Measurements from ENCODE around the gene IL2RA. TPM values are rescaled to one million over a fixed set of nuclear protein-coding genes. Genes with fewer than 3 reads are reported as not detected.
"Not testable (repeated sequence)": the region's sequence is repeated elsewhere in the genome, so short reads cannot be mapped to it uniquely, and the experiment has no call there.

Gene IL2RA
- total and polyA plus RNA-seq, 12 donors, result 0.14 to 57.9 (median 3.1) TPM; not detected in 1

DNA sequence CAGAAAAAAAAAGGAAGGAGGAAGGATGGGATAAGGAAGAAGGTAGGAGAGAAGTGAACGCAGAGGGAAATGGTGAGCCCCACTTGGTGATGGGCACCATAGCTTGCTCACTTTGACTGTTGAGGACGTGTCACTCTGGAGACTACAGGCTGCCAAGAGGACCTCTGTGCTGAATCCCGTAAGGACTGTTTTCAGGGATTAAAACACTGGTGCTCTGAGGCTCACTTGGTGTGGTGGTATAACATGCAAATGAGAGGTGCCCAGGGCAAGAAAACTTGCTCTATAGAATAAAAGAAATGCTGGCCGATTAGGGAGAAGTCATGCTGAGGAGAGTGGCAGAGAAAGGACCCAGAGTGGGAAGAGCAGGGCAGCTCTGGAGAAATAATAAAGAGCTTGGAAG lies 5.3 kb upstream of the IL2RA start:
- Histone ChIP-seq H3K27ac (no peak overlapping the region), H3K27me3 (no peaks in the 10 kb centered on the region), H3K36me3 (replicated peaks in 1 of 2) (no peaks in the 10 kb centered on the region), H3K4me1 (replicated peaks in 1 of 2) (peaks cover 0 to 16% of the 10 kb centered on the region in 2 donors), H3K9me3 (replicated peaks in 1 of 3) (no peaks in the 10 kb centered on the region), H3K4me3 (no peak overlapping the region)
- WGBS, 4 donors, result 61 to 74% (median 62%) methylated on average over 4 of the region's 4 CpGs
- no peak for TF ChIP-seq POLR2A (IDR thresholded peaks at IDR 0.05)
- TF ChIP-seq, protein P1, sequence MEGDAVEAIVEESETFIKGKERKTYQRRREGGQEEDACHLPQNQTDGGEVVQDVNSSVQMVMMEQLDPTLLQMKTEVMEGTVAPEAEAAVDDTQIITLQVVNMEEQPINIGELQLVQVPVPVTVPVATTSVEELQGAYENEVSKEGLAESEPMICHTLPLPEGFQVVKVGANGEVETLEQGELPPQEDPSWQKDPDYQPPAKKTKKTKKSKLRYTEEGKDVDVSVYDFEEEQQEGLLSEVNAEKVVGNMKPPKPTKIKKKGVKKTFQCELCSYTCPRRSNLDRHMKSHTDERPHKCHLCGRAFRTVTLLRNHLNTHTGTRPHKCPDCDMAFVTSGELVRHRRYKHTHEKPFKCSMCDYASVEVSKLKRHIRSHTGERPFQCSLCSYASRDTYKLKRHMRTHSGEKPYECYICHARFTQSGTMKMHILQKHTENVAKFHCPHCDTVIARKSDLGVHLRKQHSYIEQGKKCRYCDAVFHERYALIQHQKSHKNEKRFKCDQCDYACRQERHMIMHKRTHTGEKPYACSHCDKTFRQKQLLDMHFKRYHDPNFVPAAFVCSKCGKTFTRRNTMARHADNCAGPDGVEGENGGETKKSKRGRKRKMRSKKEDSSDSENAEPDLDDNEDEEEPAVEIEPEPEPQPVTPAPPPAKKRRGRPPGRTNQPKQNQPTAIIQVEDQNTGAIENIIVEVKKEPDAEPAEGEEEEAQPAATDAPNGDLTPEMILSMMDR (IDR thresholded peaks at IDR 0.05), result no peak
- intact Hi-C loops (cut with DNase I), result no loop called here
- DNase-seq, result peak in 1 of 7 donors; percentile 14

DNA sequence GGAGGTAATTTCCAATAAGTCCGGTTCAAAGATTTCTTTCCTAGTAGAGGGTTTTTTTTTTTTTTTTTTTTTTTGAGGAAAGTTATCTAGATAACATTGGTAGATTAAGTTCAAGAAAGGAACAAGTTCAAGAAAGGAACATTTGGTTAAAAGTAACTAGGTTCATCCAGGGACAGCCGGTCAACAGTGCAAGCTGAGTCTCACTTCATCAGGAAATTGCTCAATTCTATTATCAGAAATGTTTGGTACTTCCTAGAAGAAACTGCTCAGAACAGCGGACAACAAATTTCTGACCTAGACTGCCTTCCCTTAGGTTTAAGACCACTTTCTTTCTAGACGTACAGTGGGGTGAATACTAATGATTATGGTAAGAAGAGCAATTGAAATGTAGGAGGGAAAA lies 3.7 kb upstream of the IL2RA start:
- intact Hi-C loops (cut with DNase I), result no loop called here
- WGBS, 4 donors, result 39 to 53% (median 42%) methylated on average over 4 of the region's 4 CpGs
- Histone ChIP-seq H3K4me3 (no peak overlapping the region), H3K27ac (peak overlapping the region in 4 of 5 donors; percentile 21 to 84 (median 58)), H3K27me3 (no peaks in the 10 kb centered on the region), H3K36me3 (replicated peaks in 1 of 2) (no peaks in the 10 kb centered on the region), H3K4me1 (replicated peaks in 1 of 2) (peaks cover 0 to 16% of the 10 kb centered on the region in 2 donors), H3K9me3 (replicated peaks in 1 of 3) (no peaks in the 10 kb centered on the region)
- no peak for TF ChIP-seq POLR2A (IDR thresholded peaks at IDR 0.05)
- TF ChIP-seq, protein P1 (IDR thresholded peaks at IDR 0.05), result no peak
- DNase-seq, result peak in 2 of 7 donors; percentile 26 to 63

DNA sequence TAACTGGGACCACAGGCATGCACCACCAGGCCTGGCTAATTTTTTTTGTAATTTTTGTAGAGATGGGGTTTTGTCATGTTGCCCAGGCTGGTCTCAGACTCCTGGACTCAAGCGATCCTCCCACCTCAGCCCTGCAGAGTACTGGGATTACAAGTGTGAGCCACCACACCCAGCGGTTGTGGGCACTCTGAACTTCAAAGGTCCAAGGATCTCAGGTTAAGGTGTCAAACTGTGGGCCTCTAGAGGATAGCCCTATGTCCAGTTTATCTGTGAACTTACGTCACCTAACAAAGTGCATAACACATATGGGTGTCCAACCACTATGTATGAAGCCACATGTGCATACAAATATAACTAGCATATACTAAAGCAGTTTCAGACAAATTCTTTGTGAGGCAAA lies 3.2 kb upstream of the IL2RA start:
- Histone ChIP-seq H3K4me3 (no peak overlapping the region), H3K4me1 (replicated peaks in 1 of 2) (peaks cover 0 to 16% of the 10 kb centered on the region in 2 donors), H3K27me3 (no peaks in the 10 kb centered on the region), H3K9me3 (replicated peaks in 1 of 3) (no peaks in the 10 kb centered on the region), H3K36me3 (replicated peaks in 1 of 2) (no peaks in the 10 kb centered on the region), H3K27ac (peak overlapping the region in 4 of 5 donors; percentile 11 to 66 (median 42))
- peak in 1 of 7 donors; percentile 38 for DNase-seq
- intact Hi-C loops (cut with DNase I), result no loop called here
- TF ChIP-seq, protein P1 (IDR thresholded peaks at IDR 0.05), result no peak
- no peak for TF ChIP-seq POLR2A (IDR thresholded peaks at IDR 0.05)
- WGBS, 4 donors, result 82 to 93% (median 85%) methylated on average over 3 of the region's 3 CpGs

DNA sequence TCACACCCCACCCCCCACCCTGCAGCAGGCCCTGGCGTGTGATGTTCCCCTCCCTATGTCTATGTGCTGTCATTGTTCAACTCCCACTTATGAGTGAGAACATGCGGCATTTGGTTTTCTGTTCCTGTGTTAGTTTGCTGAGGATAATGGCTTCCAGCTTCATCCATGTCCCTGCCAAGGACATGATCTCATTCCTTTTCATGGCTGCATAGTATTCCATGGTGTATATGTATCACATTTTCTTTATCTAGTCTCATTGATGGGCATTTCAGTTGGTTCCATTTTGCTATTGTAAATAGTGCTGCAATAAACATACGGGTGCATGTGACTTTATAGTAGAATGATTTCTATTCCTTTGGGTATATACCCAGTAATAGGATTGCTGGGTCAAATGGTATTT lies 2.6 kb upstream of the IL2RA start:
- H3K4me1 ChIP-seq (replicated peaks in 1 of 2), result peaks cover 0 to 16% of the 10 kb centered on the region in 2 donors
- H3K27me3 ChIP-seq; H3K4me3 ChIP-seq; H3K36me3 ChIP-seq (replicated peaks in 1 of 2); DNase-seq; H3K9me3 ChIP-seq (replicated peaks in 1 of 3); intact Hi-C loops (cut with DNase I): not testable (repeated sequence)
- peak overlapping the region in 1 of 5 donors; percentile 63 for H3K27ac ChIP-seq
- 88 to 94% (median 89%) methylated on average over 3 of the region's 3 CpGs for WGBS, 4 donors

DNA sequence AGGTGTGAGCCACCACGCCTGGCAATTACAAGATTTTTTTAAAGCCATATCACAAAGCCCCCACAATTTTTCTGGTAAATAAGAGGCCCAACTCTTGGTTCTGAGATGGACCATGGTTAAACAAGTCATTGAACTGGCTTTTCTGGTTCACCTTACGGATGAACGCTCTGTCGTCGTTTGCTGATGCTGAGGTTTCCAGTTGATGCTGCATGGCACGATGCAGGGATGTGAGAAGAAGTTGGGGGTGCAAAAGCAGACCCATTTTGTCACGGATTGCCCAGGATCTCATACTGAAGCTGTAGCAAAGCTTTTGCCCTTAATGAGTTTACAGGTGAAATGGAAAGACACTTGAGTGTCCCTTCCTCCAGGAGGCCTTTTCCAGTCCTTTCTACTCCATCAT lies 2.0 kb upstream of the IL2RA start:
- Histone ChIP-seq H3K9me3 (replicated peaks in 1 of 3) (no peaks in the 10 kb centered on the region), H3K4me1 (replicated peaks in 1 of 2) (peaks cover 0 to 16% of the 10 kb centered on the region in 2 donors), H3K27ac (no peak overlapping the region), H3K4me3 (no peak overlapping the region), H3K36me3 (replicated peaks in 1 of 2) (no peaks in the 10 kb centered on the region), H3K27me3 (no peaks in the 10 kb centered on the region)
- no peak for TF ChIP-seq POLR2A (IDR thresholded peaks at IDR 0.05)
- TF ChIP-seq, protein P1 (IDR thresholded peaks at IDR 0.05), result no peak
- 82 to 86% (median 83%) methylated on average over 7 of the region's 7 CpGs for WGBS, 4 donors
- intact Hi-C loops (cut with DNase I), result no loop called here
- peak in 2 of 7 donors; percentile 3 to 27 for DNase-seq
